Activated naive CD8-positive, alpha-beta T cell treated with anti-CD3 and anti-CD28 coated beads for 36 hours (primary cell): ENCODE measurements around the gene NRL. TPM values are rescaled to one million over a fixed set of nuclear protein-coding genes. Genes with fewer than 3 reads are reported as not detected.
"Not testable (repeated sequence)": the region's sequence is repeated elsewhere in the genome, so short reads cannot be mapped to it uniquely, and the experiment has no call there.

ENCODE experiments used
- DNase-seq: peaks from one replicate; pipeline ENCODE4 v3.0.0; 2021
- H3K27ac Mint-ChIP-seq: one replicate; pipeline ENCODE4 v1.8.0; 2022; ENCODE audit warnings: mild to moderate bottlenecking, moderate library complexity, mixed read lengths
- H3K27me3 Mint-ChIP-seq: one replicate; pipeline ENCODE4 v1.8.0; 2022; ENCODE audit warnings: mild to moderate bottlenecking, mixed read lengths
- H3K36me3 Mint-ChIP-seq: one replicate; pipeline ENCODE4 v1.8.0; 2021; ENCODE audit warnings: mild to moderate bottlenecking, mixed read lengths
- H3K4me1 Mint-ChIP-seq: one replicate; pipeline ENCODE4 v1.8.0; 2021; ENCODE audit warnings: mixed read lengths
- H3K4me3 Mint-ChIP-seq: one replicate; pipeline ENCODE4 v1.8.0; 2022; ENCODE audit warnings: mild to moderate bottlenecking, moderate library complexity, mixed read lengths
- H3K9me3 Mint-ChIP-seq: one replicate; pipeline ENCODE4 v1.8.0; 2022; ENCODE audit warnings: mixed read lengths
- total RNA-seq, 2 experiments: library from RNA; stranded (reverse); gene quantifications; one replicate each; pipeline ENCODE4 v1.2.3, GENCODE V29; 2021

Gene NRL
- total RNA-seq, 2 experiments from 2014 or later: 1.8 to 2.6 TPM

GRCh38 chr14:24122898-24123297 lies 8.1 kb upstream of the NRL start:
- DNase-seq: no peak
- H3K27ac Mint-ChIP-seq: no peak overlapping the region
- no peaks in the 10 kb centered on the region for H3K9me3 Mint-ChIP-seq
- H3K4me1 Mint-ChIP-seq: peaks cover 3% of the 10 kb centered on the region
- H3K27me3 Mint-ChIP-seq: no peaks in the 10 kb centered on the region
- H3K4me3 Mint-ChIP-seq: no peak overlapping the region
- H3K36me3 Mint-ChIP-seq: peaks cover 5% of the 10 kb centered on the region

- no peak overlapping the region for H3K27ac Mint-ChIP-seq
- DNase-seq: no peak
- no peak overlapping the region for H3K4me3 Mint-ChIP-seq
- peaks cover 6% of the 10 kb centered on the region for H3K36me3 Mint-ChIP-seq
- H3K27me3 Mint-ChIP-seq: no peaks in the 10 kb centered on the region
- H3K4me1 Mint-ChIP-seq: peaks cover 7% of the 10 kb centered on the region
- H3K9me3 Mint-ChIP-seq: no peaks in the 10 kb centered on the region
Measured at GRCh38 chr14:24122416-24122815, 7.7 kb upstream of the NRL start.

- Mint-ChIP-seq H3K4me1 (peaks cover 13% of the 10 kb centered on the region), H3K9me3 (no peaks in the 10 kb centered on the region), H3K27ac (no peak overlapping the region), H3K36me3 (peaks cover 9% of the 10 kb centered on the region), H3K27me3 (no peaks in the 10 kb centered on the region), H3K4me3 (no peak overlapping the region)
- no peak for DNase-seq
Measured at GRCh38 chr14:24121210-24121609, 6.5 kb upstream of the NRL start.

DNA sequence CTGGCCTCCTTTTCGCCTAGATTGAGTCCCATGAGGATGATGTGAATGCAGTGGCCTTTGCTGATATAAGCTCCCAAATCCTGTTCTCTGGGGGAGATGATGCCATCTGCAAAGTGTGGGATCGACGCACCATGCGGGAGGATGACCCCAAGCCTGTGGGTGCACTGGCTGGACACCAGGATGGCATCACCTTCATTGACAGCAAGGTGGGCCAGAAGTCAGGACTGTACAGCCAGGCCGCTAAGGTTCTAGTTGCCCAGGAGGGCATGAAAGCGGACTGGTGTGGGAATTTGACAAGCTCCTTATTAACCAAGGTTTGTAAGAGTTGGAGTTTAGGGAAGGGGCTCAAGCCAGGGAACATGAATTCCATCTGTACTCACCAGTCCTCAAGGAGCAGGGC lies 4.9 kb upstream of the NRL start:
- Mint-ChIP-seq H3K27ac (no peak overlapping the region), H3K36me3 (peaks cover 14% of the 10 kb centered on the region), H3K27me3 (no peaks in the 10 kb centered on the region), H3K4me1 (peaks cover 20% of the 10 kb centered on the region), H3K9me3 (no peaks in the 10 kb centered on the region), H3K4me3 (no peak overlapping the region)
- DNase-seq: no peak

DNA sequence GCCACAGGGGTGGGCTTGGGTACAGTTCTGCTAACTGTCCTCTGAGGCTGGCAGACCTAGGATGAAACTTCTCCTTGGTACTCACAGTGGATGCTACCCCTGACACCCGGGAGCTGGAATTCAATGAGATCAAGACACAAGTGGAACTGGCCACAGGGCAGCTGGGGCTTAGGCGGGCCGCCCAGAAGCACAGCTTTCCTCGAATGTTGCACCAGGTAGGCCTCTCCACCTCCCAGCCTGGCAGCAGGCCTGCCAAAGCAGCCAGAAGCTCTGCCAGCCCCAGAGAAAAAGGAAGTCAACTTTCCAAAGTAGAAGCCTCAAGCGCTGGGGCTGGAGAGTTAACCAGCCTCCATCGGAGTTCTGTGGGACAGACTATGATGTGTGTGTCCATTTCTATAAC lies 2.4 kb upstream of the NRL start:
- H3K27me3 Mint-ChIP-seq: no peaks in the 10 kb centered on the region
- no peaks in the 10 kb centered on the region for H3K9me3 Mint-ChIP-seq
- H3K27ac Mint-ChIP-seq: no peak overlapping the region
- no peak for DNase-seq
- H3K4me1 Mint-ChIP-seq: peaks cover 20% of the 10 kb centered on the region
- H3K4me3 Mint-ChIP-seq: no peak overlapping the region
- H3K36me3 Mint-ChIP-seq: peaks cover 16% of the 10 kb centered on the region

GRCh38 chr14:24116128-24116814 lies 1.5 kb upstream of the NRL start:
- Mint-ChIP-seq H3K27me3 (no peaks in the 10 kb centered on the region), H3K36me3 (peaks cover 17% of the 10 kb centered on the region), H3K27ac (peak overlapping the region; percentile 99), H3K9me3 (no peaks in the 10 kb centered on the region), H3K4me1 (peaks cover 20% of the 10 kb centered on the region), H3K4me3 (peak overlapping the region; percentile 95)
- no peak for DNase-seq

- peak overlapping the region; percentile 95 for H3K4me3 Mint-ChIP-seq
- H3K9me3 Mint-ChIP-seq: no peaks in the 10 kb centered on the region
- H3K27ac Mint-ChIP-seq: peak overlapping the region; percentile 99
- DNase-seq: no peak
- H3K4me1 Mint-ChIP-seq: peaks cover 21% of the 10 kb centered on the region
- no peaks in the 10 kb centered on the region for H3K27me3 Mint-ChIP-seq
- peaks cover 17% of the 10 kb centered on the region for H3K36me3 Mint-ChIP-seq
Measured at GRCh38 chr14:24115422-24116127, 826 bp upstream of the NRL start.

DNA sequence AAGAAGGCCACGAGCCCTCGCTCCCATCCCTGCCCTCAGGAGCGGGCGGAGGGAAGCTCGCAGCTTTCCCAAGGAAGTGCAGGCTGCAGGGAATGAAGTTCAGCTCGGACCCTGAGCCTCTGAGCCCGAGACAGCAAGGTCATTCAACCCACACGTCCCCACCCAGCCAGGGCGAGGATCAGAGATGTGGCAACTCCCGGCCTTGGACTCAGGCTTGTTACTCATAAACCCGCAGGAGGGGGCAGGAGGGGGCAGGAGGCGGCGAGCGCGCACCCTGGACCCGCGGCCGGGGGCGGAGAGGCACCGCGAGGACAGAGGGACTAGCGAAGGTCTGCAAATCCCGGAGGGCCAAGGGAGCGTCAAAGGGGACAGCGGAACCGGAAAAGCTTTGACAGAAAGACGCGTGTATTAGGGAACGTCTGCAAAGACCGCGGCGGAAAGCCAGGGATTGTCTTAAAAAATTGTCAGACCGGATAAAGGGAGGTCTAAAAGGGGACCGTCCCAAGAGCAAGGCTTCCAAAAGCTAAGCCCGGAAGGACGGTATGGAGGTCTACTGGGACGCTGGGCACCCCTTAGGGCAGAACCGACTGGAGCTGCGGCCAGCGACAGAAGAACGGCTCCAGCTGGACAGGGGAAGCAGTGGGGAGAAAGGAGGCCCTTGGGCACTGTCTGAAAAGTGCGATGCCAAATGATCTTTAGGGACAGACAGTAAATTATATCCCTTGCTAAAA lies 783 bp downstream of the NRL start:
- Mint-ChIP-seq H3K27me3 (no peaks in the 10 kb centered on the region), H3K4me1 (peaks cover 22% of the 10 kb centered on the region), H3K4me3 (peak overlapping the region; percentile 95), H3K36me3 (peaks cover 17% of the 10 kb centered on the region), H3K27ac (peak overlapping the region; percentile 99), H3K9me3 (no peaks in the 10 kb centered on the region)
- peak; percentile 87 for DNase-seq

DNA sequence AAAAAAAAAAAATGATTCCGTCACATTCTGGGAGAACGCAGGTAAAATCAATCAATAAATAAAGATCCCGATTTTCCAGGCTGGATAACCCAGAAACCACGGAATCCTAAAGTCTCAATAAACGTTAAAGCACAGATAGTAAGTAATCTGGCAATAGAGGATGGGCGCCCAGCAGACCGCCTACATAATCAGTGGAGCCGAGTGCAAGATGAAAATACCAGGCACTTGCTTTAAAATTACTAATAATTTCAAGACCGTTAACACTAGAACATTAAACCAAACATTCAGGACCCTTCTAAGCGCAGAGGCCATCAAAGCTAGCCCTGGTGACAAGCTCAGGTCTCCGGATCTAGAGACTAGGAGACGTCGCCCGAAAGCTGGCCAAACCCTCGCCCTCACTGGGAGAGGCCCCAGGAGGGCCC lies 1.4 kb downstream of the NRL start:
- peaks cover 28% of the 10 kb centered on the region for H3K4me1 Mint-ChIP-seq
- H3K4me3 Mint-ChIP-seq: peak overlapping the region; percentile 95
- H3K27me3 Mint-ChIP-seq: no peaks in the 10 kb centered on the region
- no peaks in the 10 kb centered on the region for H3K9me3 Mint-ChIP-seq
- DNase-seq: no peak
- peak overlapping the region; percentile 99 for H3K27ac Mint-ChIP-seq
- peaks cover 12% of the 10 kb centered on the region for H3K36me3 Mint-ChIP-seq

DNA sequence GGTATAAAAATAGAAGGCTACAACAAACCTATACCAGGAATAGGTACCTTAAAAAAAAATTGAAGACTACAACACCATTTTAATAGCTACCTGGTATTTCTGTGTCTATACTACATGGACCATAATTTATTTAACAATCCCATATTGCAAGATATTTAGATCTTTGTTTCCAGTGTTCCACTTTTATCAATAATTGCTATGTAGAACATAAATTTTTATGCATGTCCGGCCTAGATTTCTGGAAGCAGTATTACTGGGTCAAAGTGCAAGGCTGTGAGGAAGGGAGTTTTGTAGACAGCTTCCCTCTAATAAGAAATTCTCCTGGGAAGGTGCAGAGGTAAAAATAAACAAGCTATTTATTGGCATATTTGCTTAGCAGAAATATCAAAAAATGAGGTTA lies 4.2 kb downstream of the NRL start:
- peaks cover 22% of the 10 kb centered on the region for H3K4me1 Mint-ChIP-seq
- H3K27ac Mint-ChIP-seq: peak overlapping the region; percentile 25
- no peaks in the 10 kb centered on the region for H3K27me3 Mint-ChIP-seq
- no peak overlapping the region for H3K4me3 Mint-ChIP-seq
- peaks cover 7% of the 10 kb centered on the region for H3K36me3 Mint-ChIP-seq
- no peak for DNase-seq
- H3K9me3 Mint-ChIP-seq: no peaks in the 10 kb centered on the region

DNA sequence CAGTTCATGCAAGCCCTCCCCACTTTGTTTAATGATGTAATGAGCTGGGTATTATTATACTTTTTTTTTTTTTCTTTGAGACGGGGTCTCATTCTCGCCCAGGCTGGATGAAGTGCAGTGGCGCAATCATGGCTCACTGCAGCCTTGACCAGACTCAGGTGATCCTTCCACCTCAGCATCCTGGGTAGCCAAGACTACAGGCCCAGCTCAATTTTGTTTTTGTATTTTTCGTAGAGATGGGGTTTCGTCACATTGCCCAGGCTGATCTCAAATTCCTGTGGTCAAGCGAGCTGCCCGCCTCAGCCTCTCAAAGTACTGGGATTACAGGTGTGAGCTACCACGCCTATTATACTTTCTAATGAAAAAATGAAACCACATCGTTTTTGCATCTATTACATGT lies 4.7 kb downstream of the NRL start:
- Mint-ChIP-seq H3K4me3 (no peak overlapping the region), H3K27me3 (no peaks in the 10 kb centered on the region), H3K9me3 (no peaks in the 10 kb centered on the region), H3K36me3 (peaks cover 7% of the 10 kb centered on the region), H3K4me1 (peaks cover 19% of the 10 kb centered on the region), H3K27ac (no peak overlapping the region)
- DNase-seq: no peak

DNA sequence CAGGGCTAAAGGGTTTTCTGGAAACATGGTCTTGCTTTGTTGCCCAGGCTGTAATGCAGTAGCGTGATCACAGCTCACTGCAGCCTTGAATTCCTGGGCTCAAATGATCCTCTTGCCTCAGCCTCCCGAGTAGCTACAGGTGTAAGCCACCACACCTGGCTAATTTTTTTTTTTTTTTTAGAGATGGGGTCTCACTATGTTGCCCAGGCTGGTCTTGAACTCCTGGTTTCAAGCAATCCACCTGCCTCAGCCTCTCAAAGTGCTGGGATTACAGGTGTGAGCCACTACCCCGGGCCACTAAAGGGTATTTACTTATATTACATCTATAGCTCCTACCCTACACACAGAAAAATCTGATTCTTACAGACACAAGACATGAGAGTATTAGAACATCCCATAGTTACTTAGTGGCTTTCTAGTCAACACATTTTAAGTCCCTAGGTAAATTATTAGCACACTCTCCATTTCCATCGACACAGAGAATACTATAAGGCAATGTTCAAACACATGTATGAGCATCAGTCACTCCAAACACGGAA lies 6.3 kb downstream of the NRL start:
- Mint-ChIP-seq H3K27ac (peak overlapping the region; percentile 92), H3K4me1 (peaks cover 19% of the 10 kb centered on the region), H3K9me3 (no peaks in the 10 kb centered on the region), H3K4me3 (no peak overlapping the region), H3K36me3 (peaks cover 22% of the 10 kb centered on the region), H3K27me3 (no peaks in the 10 kb centered on the region)
- DNase-seq: no peak

GRCh38 chr14:24106672-24107271 lies 8.0 kb downstream of the NRL start:
- no peak for DNase-seq
- H3K27ac Mint-ChIP-seq: no peak overlapping the region
- peaks cover 32% of the 10 kb centered on the region for H3K36me3 Mint-ChIP-seq
- peaks cover 19% of the 10 kb centered on the region for H3K4me1 Mint-ChIP-seq
- no peak overlapping the region for H3K4me3 Mint-ChIP-seq
- H3K9me3 Mint-ChIP-seq: no peaks in the 10 kb centered on the region
- no peaks in the 10 kb centered on the region for H3K27me3 Mint-ChIP-seq

- H3K36me3 Mint-ChIP-seq: peaks cover 32% of the 10 kb centered on the region
- not testable (repeated sequence) for H3K4me3 Mint-ChIP-seq, H3K27me3 Mint-ChIP-seq, H3K9me3 Mint-ChIP-seq, DNase-seq
- H3K27ac Mint-ChIP-seq: peak overlapping the region; percentile 48
- H3K4me1 Mint-ChIP-seq: peaks cover 19% of the 10 kb centered on the region
Measured at GRCh38 chr14:24105609-24106239, 9.0 kb downstream of the NRL start.
